HG02938 (cell line): ENCODE data around the gene CYP11A1.
A peak's percentile ranks its signal among the peaks of the same experiment; 100 is the strongest.
"Not testable (repeated sequence)": the region's sequence is repeated elsewhere in the genome, so short reads cannot be mapped to it uniquely, and the experiment has no call there.

ENCODE experiments used
- ATAC-seq: cut with Tn5 transposase; IDR thresholded peaks from one replicate; pipeline ENCODE4 v1.9.1; 2021; ENCODE audit warnings: mild to moderate bottlenecking, moderate library complexity; ENCODE audit not compliant: unreplicated experiment

CYP11A1 gene

GRCh38 chr15:74376825-74377581 is 9.6 kb upstream of the CYP11A1 start:
- ATAC-seq: no peak

DNA sequence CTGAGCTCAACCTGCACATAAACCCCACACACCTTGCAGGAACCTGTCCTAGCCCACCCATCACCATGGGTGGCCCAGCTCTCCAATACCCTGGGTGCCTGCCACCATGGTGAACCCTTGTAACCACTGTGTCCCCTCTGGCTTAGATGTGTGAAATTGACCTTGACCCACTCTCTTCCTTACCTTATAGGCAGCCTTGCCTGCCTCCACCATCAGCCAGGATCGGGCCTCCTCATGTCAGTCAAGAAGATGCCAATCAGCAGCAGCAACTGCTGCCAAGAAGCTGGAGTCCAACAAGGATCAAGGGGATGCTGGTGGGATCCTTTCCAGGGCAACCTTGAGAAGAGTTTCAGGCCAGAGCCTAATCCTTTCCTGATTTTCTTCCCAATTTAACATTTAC is 8.8 kb upstream of the CYP11A1 start:
- no peak for ATAC-seq

DNA sequence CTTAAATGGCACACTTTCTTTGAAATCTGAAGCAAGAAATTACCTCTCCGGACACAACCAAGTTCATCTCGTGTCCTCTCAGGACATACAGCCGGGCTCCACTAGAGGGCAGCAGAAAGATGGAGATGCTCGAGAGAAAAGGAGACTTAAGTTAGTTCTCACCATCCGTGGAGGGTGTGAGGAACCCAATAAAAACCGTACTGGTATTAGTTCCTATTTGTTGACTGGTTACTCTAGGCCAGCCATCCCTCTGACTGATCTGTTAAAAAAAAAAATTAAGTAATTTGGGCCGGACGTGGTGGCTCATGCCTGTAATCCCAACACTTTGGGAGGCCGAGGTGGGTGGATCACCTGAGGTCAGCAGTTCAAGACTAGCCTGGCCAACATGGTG is 7.9 kb upstream of the CYP11A1 start:
- ATAC-seq: no peak

DNA sequence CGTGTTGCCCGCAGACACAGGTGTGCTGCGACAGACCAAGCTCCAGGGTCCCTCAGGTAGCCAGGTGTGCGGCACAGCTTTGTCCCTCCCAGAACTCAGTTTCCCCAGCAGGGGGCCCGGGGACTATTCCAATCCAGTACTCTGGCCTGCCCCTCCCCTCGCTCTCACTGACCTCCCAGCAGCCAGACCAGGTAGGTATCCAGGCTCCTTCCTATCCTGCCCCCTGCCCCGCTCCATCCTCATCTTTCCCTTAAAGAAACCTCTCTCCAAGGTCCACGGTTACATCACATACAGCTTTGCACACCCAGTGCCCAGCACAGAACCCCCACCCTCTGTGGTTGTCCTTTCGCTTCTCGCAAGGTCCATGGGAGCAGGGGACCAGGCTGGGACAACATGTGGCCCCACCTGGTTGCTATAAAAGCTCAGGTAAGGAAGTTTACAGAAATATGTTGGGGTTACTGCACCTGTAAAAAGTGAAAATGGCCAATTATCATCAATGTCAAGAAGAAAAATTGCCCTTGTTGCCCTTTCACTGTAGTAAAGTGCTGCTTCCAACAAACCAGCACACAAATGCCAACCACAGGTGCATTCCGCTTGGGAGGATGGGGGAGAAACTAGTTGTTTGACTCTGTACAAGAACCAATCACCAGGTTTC is 7.3 kb upstream of the CYP11A1 start:
- ATAC-seq: no peak

DNA sequence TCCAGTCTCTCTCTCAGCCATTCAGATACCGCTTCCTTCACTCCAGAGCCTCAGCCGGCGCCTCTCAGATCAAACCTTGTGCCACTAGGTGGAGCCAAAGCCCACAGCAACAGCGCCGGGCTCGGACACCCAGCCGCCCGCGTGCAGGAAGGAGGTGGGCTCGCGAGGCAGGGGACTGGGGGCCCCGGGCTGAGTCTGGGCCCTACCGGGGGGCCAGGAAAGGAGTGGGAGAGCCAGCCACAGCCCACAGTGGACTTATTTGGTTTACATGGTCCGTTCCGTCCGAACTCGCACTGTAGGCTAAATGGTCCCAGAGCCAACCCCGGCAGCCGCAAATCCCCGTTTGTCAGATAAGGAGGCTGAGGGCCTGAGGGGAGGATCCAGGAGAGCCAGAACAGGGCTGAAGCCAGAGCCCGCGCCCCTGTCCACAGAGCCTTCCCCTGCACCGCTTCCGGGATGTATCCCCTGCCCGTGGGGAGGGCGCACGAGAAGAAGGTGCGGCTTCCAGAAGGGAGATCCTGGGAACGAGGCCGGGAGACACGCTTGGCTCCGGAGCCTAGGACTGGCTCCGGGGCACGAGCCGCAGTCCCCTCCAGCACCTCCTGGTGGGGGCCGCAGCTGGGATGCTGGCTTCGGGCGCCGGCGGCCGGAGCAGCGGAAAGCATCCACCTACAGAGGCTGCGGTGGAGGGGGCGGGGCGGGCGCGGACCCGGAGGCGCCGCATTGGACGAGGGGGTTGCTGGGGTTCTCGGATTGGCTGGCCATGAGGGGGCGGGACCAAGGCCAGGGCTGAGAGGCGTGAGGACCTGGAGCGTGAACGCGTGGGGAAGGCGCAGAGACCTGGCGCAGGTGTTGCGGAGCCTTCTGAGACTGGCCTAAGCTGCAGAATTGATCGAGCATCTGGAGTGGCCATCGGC is 6.5 kb upstream of the CYP11A1 start:
- ATAC-seq: peak; percentile 62

GRCh38 chr15:74373056-74373650 is 5.7 kb upstream of the CYP11A1 start:
- ATAC-seq: no peak

DNA sequence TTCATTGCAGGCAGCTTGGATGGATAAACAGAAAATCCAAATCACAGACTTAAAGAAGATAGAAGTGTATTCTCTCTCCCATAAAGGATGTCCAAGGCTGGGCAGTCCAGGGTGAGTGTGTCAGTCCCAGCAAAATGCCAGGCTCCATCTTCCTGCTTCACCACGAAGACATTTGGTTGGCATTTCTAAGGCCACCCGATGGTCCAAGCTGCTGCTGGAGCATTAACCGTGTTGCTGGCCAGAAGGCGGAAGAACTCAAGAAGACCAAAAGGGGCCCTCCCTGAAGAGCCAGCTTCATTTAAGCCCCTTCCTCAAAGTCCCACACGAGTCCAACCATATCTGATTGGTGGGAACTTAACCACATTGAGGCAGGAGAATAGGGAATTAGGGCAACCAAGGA is 3.0 kb upstream of the CYP11A1 start:
- ATAC-seq: no peak

GRCh38 chr15:74369756-74370155 is 2.3 kb upstream of the CYP11A1 start:
- no peak for ATAC-seq

- ATAC-seq: no peak
Observed at GRCh38 chr15:74369084-74369745, 1.8 kb upstream of the CYP11A1 start.

DNA sequence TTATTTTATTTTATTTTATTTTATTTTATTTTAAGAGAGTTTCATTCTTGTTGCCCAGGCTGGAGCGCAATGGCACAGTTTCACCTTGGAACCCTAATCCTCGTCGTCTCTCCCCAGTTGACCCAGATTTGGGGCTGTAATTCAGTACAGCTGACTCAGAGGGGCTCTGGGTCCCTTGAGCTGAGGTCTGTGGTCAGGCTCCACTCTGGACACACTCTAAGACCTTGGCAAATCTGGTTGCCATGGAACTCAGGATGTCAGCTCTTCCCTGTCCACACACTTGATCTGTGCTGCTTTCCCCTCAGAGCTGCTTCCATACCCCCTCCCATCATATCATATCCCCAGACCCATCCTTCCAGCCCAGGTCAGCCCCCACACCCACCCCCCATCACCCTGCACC is 675 bp upstream of the CYP11A1 start:
- no peak for ATAC-seq

DNA sequence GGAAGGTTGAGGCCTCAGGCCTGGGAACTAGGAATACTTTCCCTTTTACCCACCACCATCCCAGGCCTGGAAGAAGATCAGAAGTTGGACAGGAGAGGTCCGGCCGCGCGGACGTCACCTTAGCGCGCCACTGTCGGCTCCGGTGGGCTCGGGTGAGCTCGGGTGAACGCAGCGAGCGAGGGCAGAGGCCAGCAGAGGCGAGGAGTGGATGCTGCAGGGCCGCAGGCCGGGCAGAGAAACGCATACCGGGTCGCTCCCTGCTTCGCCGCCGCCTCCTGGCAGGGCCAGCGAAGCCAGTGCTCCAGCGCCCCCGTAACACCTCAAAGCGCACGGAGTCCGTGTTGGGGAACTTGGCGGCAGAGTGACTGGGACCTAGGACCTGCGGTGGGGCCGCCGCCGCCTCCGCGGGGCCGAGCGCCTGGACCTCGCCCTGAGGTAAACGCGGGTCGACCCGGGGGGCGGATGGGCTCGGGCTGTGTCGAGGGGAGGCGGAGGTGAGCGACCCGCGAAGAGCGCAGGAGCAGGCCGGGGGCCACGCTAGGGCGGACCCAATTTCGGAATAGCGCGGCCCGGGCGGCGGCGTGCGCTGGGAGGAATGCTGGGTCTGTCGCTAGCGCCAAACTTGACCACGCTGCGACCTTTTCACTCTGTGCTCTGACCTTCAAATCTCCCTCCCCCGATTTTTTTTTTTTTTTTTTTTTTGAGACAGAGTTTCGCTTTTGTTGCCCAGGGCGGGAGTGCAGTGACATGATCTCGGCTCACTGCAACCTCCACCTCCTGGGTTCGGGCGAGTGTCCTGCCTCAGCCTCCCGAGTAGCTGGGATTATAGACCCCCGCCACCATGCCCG is 1.6 kb downstream of the CYP11A1 start:
- no peak for ATAC-seq

- no peak for ATAC-seq
Observed at GRCh38 chr15:74364936-74365597, 2.4 kb downstream of the CYP11A1 start.

DNA sequence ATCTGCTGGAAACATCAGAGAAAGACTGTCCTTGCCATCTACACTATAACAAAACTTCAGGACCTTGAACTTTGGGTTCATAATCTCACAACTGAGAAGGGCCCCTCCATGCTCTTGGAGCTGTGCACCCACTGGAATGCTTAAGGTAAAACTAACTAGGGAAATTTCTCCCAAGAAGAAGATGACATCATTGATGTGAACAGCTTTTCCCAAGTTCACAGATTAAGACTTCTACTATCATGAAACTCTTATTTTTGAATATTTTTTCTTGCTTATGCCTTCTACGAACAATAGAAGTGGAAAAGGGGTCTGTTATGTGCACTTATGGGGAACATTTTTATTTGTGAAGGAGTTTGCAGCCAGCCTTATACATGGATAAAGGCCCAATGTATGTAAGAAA is 5.0 kb downstream of the CYP11A1 start:
- ATAC-seq: no peak

GRCh38 chr15:74360855-74361254 is 6.6 kb downstream of the CYP11A1 start:
- ATAC-seq: not testable (repeated sequence)

- not testable (repeated sequence) for ATAC-seq
Observed at GRCh38 chr15:74359376-74359775, 8.1 kb downstream of the CYP11A1 start.

DNA sequence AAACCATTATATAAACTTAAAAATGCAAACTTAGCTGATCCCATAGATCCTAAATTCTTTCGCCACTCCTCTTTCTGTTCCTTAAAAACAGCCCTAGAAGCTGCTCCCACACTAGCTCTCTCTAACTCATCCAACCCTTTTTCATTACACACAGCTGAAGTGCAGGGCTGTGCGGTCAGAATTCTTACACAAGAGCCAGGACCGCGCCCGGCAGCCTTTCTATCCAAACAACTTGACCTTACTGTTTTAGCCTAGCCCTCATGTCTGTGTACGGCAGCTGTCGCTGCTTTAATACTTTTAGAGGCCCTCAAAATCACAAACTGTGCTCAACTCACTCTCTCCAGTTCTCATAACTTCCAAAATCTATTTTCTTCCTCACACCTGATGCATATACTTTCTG is 9.9 kb downstream of the CYP11A1 start:
- ATAC-seq: not testable (repeated sequence)

GRCh38 chr15:74356050-74356449 is 11.4 kb downstream of the CYP11A1 start:
- ATAC-seq: not testable (repeated sequence)

GRCh38 chr15:74353992-74354391 is 13.5 kb downstream of the CYP11A1 start:
- ATAC-seq: not testable (repeated sequence)

GRCh38 chr15:74352393-74352910 is 15.0 kb downstream of the CYP11A1 start:
- no peak for ATAC-seq
